ENCODE data around the gene UNCX.

The UNCX gene

DNA sequence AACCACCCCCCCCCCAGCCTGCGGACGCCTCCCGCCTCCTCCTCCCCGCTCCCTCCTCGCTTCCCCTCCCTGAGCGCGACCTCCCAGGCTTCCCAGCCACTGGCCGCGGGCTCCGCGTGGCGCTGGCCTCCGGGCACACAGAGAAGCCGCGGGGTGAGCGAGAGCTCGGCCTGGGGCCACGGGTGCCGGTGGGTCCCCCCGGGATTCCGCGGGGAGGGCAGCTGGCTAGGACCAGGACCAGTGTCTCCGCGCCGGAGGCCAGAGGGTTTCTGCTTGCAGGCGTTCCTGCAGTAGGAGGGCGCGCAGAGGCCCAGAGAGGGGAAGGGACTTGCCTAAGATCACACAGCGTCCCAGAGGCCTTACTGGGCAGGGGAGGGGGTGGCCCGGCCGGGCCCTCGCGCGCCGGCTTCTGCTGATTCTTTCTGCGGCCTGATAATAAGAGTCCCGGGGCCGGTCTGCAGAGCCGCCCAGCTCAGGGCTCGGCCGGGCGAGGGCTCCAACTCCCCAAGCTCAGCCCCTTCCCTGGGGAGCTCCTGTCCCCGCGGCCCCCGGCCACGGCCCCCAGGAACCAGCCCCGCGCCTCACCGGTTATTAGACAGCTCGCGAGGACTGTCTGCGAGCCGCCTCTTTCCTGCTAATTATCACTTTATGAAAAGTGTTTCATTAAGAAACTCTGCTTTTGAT, 10.1 kb downstream of the UNCX start:
- FAIRE-seq (no peak), DNase-seq (ENCODE audit: insufficient read length, low spot score) (no peak)

DNA sequence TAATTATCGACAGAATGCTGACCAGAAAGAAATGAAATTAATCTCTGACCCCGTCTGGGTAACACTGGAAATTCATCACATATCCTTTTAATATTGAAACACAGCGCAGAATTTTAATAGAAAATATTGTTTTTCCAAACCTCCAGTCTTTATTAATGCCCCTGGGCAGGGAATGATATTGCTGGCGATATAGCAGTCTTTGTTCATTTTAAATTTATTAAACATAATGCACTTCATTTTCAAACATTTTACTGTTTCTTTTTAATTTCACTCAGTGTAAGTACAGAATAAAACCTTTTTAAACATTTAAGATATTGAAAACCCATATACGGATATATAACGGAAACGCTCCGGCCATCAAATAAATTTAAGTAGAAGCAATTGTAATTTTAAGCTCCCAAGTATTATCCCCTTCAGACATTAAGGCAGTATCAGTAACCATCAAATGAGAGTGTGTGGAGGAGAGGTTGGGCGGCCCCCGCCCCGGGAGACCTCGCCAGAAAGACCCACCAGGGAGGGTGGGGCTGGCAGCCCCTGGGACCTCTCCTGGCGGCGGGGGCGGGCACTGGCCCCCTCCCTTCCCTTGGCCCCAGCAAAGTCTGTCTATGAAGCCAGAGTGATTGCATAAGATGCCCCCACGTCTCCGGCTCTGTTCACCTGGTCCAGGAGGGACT, 10.8 kb downstream of the UNCX start:
- no peak for FAIRE-seq
- DNase-seq (ENCODE audit: insufficient read length, low spot score), result no peak

DNA sequence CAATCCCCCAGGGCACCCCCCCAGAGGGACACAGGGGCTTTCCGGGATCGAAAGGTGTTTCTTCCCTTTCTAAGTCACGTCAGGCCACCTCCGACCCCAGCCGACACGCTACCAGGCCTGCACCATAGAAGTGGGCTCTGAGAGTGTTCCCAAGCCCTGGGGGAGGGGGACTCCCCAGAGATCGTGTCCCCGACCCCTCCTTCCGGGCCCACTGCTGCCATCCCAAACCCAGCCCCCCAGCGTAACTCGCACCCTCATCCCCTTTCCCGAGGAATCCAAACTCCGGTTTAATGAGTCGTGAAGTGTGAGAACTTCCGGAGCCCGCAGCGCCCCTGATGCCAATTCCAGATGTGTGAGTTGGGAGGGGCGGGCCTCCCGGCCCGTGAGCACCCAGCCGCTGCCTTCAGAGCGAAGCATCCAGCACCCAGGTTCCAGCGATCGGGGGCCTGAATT, 11.3 kb downstream of the UNCX start:
- no peak for FAIRE-seq

DNA sequence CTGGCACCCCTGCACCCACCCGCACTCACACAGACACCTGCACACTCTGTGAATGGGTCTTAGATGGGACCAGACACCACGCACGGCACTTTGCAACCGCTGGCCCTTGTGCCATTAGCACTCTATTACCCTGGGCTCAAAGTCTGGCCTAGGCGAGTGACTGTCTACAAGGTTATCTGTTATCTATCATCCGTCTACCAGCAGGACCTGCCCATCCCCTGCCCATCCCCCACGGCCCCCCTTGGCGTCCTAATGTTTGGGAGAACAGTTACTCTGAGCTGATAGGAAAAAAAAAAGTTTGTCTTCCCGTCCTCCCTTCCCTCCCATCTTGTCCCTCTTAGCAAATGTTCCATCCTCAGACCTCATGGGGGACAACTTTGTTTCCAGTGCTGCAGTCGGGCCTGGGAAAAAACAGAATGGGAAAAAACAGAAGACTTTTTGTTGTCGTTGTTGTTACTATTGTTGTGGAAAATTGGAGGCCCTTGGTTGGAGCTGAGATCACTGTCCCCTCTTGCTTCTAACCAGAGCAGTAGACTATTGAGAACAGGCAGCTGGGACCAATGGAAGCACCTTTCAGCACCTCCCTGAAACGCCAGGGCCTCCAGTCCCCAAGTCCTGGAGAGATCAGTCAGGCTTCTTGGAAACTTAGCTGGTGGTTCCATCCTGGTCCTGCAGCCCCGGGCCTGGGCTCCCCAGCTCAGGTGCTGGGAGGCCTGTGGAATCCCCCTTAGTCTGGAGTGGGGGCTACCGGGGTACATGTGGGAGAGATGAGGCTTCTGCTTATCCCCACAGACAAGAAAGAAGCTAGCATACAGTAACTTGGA, 12.2 kb downstream of the UNCX start:
- no peak for DNase-seq (ENCODE audit: insufficient read length, low spot score)
- FAIRE-seq, result no peak

More for the DNA sequence above, 11.3 kb downstream of the UNCX start:
- no peak for DNase-seq (ENCODE audit: insufficient read length, low spot score)

DNA sequence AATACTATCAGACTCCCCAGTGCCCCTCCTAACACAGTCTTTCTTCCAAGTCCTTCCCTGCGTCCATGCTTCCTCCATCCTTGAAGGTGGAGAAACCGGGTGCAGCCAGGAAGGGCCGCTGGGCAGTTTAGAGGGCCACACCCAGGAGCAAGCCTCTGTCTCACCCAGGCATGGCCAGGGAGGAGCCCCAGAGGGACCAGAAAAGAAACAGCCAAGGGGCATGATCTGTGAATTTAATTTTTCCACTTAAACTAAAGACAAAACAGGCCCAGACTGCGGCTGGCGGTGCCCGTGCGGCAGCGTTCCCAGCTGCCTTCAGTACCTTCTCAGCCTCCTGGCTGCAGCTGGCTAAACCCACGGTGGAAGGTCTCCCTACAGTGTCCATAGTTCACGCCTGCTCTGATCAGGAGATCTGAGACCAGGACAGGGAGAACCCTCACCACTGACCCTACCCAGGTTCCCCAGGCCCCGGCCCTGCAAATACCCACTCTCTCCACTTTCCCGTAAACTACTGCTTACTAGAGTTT, 12.9 kb downstream of the UNCX start:
- FAIRE-seq, result no peak
- no peak for DNase-seq (ENCODE audit: insufficient read length, low spot score)

DNA sequence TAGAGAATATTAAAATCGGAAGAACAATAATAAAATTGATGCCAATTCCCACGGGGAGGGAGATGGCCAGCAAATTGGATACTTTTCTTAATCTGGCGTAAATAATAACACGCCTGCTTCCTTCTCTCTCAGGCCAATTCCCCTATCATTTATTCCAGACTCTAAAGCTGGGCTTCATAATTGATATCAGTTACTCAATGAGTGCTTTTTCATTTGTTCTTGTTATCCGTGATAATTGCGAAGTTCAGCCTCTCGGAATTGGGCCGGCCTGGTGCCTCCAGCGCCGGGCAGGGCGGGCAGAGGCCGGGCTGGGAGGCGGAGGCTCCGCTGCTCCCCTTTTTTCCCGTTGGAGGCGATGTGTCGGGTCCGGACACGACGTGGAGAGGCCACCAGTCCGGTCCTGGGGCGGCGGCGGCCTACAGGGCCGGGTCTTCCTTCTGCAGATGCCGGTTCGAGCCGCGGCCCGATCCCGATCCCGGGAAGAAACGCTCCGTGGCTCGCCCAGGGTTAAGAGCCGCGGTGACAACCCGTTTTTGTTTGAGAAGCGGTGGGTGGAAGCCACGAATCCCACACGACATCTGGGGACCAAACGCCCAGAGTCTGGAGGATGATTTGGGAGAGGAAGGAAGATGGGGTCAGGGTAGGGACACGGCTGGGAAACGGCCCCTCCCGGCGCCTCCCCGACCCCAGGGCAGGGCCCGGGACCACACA, 13.6 kb downstream of the UNCX start:
- DNase-seq (ENCODE audit: insufficient read length, low spot score) (no peak), FAIRE-seq (no peak)

DNA sequence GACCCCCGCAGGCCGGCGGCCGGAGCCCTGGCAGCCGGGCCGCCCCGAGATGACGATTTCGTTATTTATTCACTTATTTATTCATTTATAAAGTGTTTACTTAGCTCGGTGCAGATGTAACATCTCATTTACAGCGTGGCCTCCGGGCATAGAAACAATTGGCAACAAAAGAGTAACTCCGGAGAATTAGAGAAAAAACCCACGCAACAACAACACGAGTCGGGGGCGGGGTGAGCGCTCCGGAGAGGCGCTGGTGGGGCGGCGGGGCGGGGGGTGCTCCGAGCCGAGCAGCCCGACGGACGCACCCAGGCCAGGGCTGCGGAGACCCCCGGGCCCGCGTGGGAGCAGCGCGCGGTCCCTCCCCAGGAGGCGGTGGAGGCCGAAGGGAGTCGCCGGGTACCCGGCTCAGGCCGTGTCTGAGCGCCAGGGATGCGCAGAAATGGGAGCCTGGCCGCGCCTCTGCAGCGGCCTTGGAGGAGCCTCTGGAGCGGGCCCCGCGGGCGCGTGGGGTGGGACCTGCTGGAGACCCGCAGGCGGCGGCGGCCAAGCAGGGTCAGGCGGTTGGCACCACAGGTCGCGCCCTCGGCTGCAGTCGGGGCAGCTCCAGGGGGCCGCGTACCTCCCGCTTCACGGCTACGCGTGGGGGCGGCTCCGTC, 14.3 kb downstream of the UNCX start:
- DNase-seq (ENCODE audit: insufficient read length, low spot score), result no peak
- no peak for FAIRE-seq

DNA sequence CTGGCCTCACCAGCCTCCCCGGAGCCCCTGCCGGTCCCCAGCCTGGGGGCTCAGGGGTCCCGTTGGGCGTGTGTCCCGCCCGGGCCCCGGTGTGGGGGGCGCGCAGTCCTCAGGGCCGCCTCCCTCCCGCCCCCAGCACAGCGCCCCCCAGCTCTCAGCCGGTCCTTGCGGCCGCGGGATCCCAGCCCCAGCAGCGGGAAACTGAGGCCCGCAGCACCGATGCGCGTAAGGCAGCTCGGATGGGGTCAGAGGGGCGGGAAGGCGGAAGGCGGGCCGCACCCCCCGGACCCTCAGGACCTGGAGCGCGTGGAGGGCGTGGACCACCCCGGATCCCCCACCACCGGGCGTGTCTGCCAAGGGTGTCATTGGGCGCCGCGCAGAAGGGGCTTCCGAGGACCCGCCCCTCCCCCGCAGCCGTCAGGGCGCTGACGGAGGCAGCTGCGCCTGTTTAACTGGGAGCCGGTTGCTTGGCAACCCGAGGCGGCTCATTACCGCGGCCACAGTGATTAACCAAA, 14.9 kb downstream of the UNCX start:
- FAIRE-seq, result no peak
- DNase-seq (ENCODE audit: insufficient read length, low spot score), result no peak

DNA sequence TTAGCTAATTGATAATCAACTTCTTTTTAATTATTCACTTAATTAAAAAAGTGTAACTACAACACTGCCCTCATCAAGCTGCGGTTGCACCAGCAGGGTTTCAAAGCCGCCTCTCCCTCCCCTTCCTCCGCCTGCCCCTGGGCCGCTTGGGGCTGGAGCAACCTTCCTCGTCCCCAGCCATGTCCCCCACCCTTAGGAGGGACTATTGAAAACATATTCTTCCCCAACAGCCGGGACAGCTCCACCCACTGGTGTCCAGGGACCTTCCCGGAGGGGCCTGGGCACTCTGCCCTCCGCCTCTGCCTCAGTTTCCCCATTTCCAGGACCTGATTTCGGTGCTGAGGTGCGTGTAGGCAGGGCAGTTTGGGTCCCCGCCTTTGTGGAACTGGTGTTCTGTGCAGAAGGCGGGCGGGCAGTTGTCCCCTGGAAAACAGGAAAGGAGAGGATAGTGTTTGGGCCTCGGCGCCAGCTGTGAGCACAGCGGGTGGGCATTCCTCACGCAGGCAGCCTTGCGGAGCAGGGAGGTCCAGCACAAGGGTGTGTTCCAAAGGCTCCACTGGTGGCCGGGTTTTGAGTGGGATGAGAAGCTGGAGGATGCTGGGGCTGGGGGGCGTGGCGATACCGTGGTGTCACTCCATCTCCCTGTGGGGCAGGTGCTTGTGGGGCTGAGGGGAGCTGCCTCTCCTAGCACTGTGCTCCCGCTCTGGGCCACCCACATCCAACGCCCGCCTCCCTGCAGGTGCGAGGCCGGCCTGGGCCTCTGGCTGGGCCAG, 15.7 kb downstream of the UNCX start:
- FAIRE-seq, result no peak
- DNase-seq (ENCODE audit: insufficient read length, low spot score), result no peak

DNA sequence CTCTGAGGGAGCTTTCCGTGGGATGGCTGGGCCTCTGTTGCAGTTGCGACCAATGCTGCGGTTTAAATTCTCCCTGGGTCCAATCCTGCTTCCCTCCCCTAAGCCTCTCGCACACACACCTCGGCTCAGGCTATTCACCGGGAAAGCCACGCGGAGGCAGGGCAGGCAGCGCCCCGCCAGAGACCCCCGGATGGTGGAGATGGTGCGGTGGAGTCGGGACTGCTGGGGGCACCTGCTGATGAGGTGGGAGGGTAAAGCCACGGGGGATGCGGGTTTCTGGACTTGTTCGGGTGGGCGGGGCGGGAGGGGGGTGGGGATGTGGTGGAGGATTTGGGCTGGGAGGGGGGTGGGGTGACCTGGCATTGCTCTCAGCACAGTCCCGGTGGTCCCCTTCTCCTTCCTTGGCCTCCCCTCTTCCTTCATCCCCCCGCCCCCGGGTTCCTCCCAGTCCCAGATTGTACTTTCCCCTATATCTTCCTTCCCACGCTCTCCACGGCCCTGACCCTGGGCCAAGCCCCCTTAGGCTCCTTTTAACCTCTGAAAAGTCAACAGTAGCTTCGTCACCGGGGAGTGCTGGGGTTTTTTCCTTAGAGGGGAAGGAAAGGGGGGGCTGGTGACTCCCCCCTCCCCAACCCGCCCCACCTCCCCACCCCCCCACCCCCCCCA, 16.4 kb downstream of the UNCX start:
- DNase-seq (ENCODE audit: insufficient read length, low spot score), result no peak
- FAIRE-seq, result no peak

DNA sequence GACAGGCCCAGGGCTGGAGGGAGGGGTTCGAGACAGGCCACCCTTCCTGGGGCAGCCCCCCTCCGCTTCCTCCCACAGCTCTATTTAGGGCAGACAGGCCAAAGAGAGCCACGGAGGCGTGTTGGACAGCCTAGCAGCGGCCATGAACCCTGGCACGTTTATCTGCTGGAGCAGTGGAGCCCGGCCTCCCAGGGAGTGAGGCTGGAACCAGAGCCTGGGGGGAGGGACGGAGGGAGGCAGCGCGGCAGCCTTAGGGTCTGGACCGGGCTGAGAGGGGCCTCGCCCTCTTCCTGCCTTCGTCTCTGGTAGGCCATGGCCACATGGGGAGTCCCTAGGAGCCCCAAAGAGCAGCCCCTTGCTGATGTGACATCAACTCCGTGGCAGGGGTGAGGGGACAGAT, 17.1 kb downstream of the UNCX start:
- no peak for FAIRE-seq

DNA sequence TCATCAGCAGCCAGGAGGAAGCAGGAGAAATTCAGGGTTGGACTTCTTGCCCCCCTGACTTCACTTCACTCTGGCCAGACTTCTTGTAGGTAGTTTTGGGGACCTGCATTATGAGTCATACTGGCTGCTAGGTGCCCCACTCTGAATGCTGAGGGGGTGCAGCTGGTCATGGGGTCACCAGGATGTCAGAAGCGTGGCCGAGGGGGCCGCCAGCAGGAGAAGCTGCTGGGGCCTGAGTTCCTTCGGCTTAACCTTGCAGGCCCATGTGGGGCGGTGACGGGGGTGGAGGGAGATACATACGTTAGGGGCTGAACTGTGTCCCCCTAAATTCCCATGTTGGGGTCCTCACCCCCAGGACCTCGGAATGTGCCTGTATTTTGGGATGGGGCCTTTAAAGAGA, 18.2 kb downstream of the UNCX start:
- no peak for FAIRE-seq
- no peak for DNase-seq (ENCODE audit: insufficient read length, low spot score)

More for the DNA sequence above, 17.1 kb downstream of the UNCX start:
- DNase-seq (ENCODE audit: insufficient read length, low spot score), result no peak

DNA sequence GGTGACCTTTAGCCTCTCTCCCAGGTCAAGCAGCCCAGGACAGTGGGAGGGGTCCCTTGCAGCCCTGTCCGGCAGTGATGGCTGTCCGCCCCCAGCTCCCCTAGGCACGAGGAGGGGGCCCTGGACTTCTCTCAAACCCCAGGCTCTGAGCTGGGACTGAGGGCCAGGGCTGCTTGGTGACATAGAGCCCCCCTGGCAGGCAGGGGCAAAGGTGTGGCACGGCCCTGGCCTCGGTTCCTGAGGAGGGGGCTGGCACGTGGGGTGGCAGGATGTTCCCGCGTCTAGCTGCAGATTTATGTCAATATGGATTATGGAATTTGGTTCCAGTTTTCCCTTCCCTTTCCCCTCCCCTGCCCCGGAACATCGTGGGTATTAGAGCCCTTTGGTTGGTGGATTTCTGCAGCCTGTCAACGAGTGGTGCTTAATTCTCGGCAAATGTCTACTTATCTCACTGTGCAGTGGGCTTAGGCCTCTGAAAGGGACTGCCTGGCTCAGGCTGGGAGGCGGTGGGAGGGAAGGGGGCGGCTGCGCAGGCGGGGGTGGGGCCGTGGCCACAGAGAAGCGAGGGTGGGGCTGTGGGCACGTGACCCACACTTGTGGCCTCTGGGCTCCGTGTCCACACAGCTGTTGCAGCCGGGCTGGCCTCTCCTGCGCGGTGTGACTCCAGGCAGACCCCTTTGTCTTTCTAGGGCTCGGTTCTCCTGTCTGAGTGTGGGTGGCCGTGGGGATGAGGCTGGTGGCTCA, 19.3 kb downstream of the UNCX start:
- no peak for DNase-seq (ENCODE audit: insufficient read length, low spot score)
- no peak for FAIRE-seq

DNA sequence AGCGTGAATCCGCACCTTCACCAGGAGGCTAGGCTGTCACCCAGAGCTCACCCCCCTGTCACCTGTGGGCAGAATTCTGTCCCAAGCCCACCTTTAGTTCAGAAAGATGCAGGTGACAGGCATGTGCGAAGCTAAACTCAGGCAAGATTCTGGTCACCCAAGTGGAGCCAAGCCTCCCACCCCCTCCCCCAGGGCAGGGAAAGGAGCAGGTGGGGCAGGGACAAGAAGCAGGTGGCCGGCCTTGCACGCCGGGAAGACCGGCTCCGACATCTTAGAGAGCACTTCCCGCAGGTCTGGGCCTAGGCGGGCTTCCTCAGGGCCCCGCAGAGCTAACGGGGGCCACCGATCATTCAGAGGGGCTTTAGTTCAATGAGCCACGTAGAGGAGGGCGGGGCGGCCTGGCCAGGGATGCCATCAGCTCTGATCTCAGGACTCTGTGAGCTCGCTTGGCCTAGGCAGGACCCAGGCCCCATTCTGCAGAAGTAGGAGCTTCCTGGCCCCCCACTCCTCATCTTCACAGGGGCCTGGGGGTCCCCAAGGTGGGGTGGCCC, 19.9 kb downstream of the UNCX start:
- no peak for FAIRE-seq
- no peak for DNase-seq (ENCODE audit: insufficient read length, low spot score)

DNA sequence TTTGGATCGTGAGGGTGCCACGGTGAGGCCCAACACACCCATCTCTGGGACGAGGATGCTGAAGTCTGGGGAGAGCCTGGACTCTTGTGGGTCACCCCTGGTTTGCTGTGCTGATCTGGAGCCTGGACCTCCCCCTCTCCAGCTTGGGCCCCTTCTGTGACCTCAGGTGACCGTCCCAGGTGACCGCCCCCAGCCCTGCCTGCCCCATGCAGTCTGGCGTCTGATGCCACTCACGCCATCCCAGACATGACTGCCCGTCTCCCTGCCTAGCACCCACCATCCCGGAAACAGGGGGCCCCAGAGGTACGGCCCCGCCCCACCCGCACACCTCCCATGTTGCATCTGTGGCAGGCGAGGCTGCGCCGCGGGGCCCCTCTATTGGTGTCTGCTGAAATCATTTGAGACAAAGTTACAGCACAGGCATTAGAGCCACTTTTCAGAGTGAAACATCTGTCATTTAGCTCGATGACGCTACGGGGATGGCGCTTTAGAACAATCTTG, 21.1 kb downstream of the UNCX start:
- FAIRE-seq (no peak), DNase-seq (ENCODE audit: insufficient read length, low spot score) (no peak)

DNA sequence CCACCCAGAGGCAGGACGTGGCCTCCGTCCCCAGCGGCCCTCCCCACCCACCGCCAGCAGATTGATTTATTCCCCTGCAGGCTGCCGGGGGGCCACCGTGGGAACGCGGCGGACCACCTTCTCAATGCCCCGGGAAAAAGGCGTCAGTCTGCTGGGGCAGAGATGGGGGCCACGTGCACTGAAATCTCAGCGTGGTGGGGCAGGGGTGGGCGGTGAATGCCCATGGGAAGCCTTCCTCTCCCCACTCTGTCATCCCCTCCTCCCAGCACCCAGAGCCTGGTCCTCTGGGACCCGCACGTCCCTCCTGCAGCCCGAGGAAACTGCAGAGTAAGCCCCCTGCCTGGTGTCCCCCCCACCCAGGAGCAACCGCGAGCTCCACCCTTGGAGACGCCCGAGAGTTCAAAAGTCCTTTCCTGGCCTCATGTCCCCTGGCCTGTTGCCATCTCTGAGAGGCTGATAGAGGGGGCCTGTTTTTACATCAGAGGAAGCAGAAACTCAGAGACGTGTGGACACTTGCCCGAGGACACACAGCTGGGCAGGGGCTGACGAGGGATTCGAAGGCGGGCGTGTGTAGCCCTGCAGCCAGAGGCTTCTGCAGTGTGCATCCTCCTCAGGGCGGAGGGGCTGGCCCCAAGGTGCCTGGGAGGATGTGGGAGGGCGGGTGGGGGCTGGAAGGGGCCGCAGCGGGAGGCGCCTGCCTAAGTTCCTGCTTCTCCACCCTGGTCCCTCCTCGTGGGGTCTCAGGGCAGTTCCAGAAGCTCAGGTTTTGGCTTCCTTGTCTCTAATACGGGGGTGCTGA, 21.8 kb downstream of the UNCX start:
- no peak for FAIRE-seq
- DNase-seq (ENCODE audit: insufficient read length, low spot score), result no peak
